ENCODE data around the gene COL25A1. TPM values are rescaled to one million over a fixed set of nuclear protein-coding genes. Genes with fewer than 3 reads are reported as not detected.

COL25A1 gene
- total RNA-seq, 1 experiment from 2014 or later, result 4.2 TPM

DNA sequence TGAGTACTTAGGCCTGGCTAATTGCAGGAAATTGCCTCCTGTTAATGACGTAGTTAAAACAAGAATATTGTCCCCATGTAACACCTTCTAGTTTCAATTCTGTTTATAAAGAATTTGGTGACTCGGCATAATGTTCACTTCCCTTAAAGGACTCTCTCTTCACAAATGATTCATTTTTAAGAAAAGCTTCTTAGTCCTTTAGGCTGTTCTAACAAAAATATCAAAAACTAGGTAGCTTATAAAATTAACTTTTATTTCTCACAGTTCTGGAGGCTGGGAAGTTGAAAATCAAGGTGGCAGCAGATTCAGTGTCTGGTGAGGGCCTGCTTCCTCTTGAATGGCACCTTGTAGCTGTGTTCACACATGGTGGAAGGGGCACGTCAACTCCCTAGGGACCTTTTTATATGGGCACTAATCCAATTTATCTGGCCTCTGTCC lies 23.8 kb downstream of the COL25A1 start:
- no peak overlapping the region for H3T11ph ChIP-seq (ENCODE audit: low read length)
- no peaks in the 10 kb centered on the region for H3K4me1 ChIP-seq (ENCODE audit: insufficient read depth, low read length)
- no peak overlapping the region for H2AFZ ChIP-seq (ENCODE audit: low read length)
- no peak overlapping the region for H2BK120ac ChIP-seq (ENCODE audit: low read depth, low read length, poor library complexity, severe bottlenecking)
- H3K79me1 ChIP-seq (ENCODE audit: insufficient read depth, low read depth, low read length, poor library complexity, severe bottlenecking), result no peaks in the 10 kb centered on the region
- Mint-ChIP-seq H3K36me3 (ENCODE audit: insufficient read depth in 1 of 3, low read depth in 3 of 3) (no peaks in the 10 kb centered on the region), H3K27me3 (ENCODE audit: low read depth) (no peaks in the 10 kb centered on the region), H3K27ac (no peak overlapping the region; a peak in 1 of 7 replicates), H3K9me3 (no peaks in the 10 kb centered on the region), H3K4me3 (no peak overlapping the region), H3K4me1 (peaks cover 5 to 8% of the 10 kb centered on the region in 2 experiments; a peak in 3 of 4 replicates)
- no peaks in the 10 kb centered on the region for H4K20me1 ChIP-seq (ENCODE audit: control insufficient read depth, insufficient read depth, insufficient read length)
- H4K8ac ChIP-seq (replicated peaks; ENCODE audit: insufficient read length, low read depth, low read length), result no peak overlapping the region
- H2AK5ac ChIP-seq (ENCODE audit: insufficient read length, low read length), result no peak overlapping the region
- no peak overlapping the region for H4K91ac ChIP-seq (ENCODE audit: insufficient read length, low read depth, low read length)
- no peak overlapping the region for H2BK20ac ChIP-seq (ENCODE audit: low read depth, low read length, poor library complexity, severe bottlenecking)
- H3K18ac ChIP-seq (ENCODE audit: insufficient read length, low read depth, low read length), result no peak overlapping the region
- TF ChIP-seq, protein P1, sequence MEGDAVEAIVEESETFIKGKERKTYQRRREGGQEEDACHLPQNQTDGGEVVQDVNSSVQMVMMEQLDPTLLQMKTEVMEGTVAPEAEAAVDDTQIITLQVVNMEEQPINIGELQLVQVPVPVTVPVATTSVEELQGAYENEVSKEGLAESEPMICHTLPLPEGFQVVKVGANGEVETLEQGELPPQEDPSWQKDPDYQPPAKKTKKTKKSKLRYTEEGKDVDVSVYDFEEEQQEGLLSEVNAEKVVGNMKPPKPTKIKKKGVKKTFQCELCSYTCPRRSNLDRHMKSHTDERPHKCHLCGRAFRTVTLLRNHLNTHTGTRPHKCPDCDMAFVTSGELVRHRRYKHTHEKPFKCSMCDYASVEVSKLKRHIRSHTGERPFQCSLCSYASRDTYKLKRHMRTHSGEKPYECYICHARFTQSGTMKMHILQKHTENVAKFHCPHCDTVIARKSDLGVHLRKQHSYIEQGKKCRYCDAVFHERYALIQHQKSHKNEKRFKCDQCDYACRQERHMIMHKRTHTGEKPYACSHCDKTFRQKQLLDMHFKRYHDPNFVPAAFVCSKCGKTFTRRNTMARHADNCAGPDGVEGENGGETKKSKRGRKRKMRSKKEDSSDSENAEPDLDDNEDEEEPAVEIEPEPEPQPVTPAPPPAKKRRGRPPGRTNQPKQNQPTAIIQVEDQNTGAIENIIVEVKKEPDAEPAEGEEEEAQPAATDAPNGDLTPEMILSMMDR (conservative IDR thresholded peaks at IDR 0.05), result no peak
- no peak overlapping the region for H2BK15ac ChIP-seq (ENCODE audit: low read depth, low read length)
- no peak overlapping the region for H3K23ac ChIP-seq (ENCODE audit: insufficient read length, low read depth, low read length)
- no peak overlapping the region for H3K4me2 ChIP-seq (ENCODE audit: insufficient read depth, insufficient read length, low read length)
- H3K9me3 ChIP-seq (ENCODE audit: control insufficient read depth, low read depth, low read length), result no peaks in the 10 kb centered on the region
- no peak overlapping the region for H3K27ac ChIP-seq (ENCODE audit: insufficient read length, low read depth, low read length)
- no peak overlapping the region for H3K4ac ChIP-seq (ENCODE audit: low read depth, low read length)
- no peak overlapping the region for H3K9ac ChIP-seq (ENCODE audit: extremely low read depth, insufficient read length, low read length)
- no peak overlapping the region for H3K14ac ChIP-seq (ENCODE audit: insufficient read depth, low read length)
- no peak overlapping the region for H2BK12ac ChIP-seq (ENCODE audit: insufficient read length, low read depth, low read length)
- no peaks in the 10 kb centered on the region for H3K27me3 ChIP-seq (ENCODE audit: insufficient read depth, low read length)
- no peak for DNase-seq
- no peaks in the 10 kb centered on the region for H3K79me2 ChIP-seq (ENCODE audit: insufficient read depth, low read length)
- no peak overlapping the region for H4K5ac ChIP-seq (ENCODE audit: insufficient read length, low read depth, low read length)
- no peaks in the 10 kb centered on the region for H3K23me2 ChIP-seq (ENCODE audit: insufficient read length, low read depth, low read length, poor library complexity, severe bottlenecking)
- H2BK5ac ChIP-seq (ENCODE audit: insufficient read length, low read length), result no peak overlapping the region
- no peak overlapping the region for H3K56ac ChIP-seq (ENCODE audit: insufficient read length, low read depth, low read length)
- no CpG with 5 or more reads among the region's 3 CpGs for WGBS (ENCODE audit: extremely low coverage, insufficient read length, low lambda C conversion rate)
